ENCODE data around the gene LRCH4.

LRCH4 gene, protein sequence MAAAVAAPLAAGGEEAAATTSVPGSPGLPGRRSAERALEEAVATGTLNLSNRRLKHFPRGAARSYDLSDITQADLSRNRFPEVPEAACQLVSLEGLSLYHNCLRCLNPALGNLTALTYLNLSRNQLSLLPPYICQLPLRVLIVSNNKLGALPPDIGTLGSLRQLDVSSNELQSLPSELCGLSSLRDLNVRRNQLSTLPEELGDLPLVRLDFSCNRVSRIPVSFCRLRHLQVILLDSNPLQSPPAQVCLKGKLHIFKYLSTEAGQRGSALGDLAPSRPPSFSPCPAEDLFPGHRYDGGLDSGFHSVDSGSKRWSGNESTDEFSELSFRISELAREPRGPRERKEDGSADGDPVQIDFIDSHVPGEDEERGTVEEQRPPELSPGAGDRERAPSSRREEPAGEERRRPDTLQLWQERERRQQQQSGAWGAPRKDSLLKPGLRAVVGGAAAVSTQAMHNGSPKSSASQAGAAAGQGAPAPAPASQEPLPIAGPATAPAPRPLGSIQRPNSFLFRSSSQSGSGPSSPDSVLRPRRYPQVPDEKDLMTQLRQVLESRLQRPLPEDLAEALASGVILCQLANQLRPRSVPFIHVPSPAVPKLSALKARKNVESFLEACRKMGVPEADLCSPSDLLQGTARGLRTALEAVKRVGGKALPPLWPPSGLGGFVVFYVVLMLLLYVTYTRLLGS

DNA sequence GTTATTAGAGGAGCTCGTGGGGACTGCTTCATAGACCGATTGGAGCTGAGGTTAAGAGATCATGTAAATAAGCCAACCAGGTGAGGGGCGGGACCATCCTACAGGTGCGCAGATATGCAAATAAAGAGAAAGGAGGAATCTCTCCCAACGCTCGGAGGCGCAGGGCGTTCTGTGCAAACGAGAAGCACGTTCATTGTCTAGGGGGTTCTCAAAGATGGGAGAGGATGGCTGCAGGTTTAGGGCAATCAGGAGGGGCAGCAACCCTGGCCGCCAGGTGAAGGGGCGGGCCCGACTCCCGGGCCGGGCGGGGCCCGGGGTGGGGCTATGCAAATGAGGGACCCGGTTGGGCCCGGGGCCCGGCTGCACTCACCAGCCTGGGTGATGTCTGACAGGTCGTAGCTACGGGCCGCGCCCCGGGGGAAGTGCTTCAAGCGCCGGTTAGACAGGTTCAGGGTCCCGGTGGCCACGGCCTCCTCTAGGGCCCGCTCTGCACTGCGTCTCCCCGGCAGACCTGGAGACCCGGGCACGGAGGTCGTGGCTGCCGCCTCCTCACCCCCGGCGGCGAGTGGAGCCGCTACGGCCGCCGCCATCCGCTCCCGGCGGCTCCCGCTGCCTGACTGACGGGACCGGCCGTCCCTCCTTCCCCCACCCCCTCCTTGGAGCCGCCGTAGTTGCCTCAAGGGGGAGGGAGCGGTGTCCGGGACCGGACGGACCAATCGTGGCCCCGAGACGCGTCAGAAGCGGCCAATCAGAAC is at the start of gene LRCH4:
LRCH4 (minus strand) TSS at position 619 of the 755 bp plus-strand sequence; CDS start at position 590, 29 bp downstream.
- DNase-seq = peak; percentile 14

DNA sequence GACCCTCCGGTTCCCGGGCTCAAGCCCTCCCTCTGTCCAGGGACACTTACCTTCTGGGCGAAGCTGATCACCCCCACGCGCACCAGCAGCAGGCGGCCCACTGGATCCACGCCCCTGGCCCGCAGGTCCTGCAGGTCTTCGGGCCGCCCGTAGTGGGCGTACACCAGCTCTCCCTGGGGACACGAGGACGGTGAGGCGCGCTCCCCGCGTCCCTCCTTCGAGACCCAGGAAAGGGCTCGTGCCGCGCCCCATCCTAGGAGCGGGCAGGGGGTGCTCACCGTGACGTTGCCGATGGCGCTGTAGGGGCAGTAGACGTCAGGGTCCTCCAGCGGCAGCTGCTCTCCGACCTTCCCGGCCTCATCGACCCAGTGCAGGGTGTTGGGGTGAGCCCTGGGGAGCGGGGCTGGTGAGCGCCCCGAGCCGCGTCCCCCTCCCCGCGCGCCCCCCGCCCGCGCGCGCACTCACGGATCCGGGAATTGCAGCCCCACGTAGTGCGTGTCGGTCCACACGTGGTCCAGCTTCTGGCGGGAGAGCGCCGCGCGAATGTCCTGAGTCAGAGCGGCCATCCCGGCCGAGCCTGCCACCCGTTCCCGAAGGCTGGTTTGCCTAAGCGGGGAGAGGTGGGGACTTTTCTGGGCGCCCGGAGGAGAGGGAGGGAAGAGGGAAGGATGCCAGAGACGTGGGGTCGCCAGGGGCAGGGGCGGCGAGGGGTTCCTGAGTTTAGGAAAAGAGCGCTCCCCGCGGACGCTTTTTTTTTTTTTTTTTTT is 47.2 kb upstream of the LRCH4 start:
- peak; percentile 39 for DNase-seq

DNA sequence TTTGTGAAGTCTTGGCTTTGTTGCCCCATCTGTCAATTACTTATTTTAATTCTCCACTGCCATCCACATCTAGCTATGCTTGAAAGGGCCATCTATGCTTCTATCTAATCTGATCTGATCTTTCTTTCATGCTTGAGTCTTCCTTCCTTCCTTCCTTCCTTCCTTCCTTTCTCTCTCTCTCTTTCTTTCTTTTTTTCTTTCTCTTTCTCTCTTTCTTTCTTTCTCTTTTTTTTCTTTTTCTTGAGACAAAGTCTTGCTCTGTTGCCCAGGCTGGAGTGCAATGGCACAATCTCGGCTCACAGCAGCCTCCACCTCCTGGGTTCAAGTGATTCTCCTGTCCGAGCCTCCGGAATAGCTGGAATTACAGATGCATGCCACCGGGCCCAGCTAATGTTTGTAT is 44.1 kb upstream of the LRCH4 start:
- no peak for DNase-seq

DNA sequence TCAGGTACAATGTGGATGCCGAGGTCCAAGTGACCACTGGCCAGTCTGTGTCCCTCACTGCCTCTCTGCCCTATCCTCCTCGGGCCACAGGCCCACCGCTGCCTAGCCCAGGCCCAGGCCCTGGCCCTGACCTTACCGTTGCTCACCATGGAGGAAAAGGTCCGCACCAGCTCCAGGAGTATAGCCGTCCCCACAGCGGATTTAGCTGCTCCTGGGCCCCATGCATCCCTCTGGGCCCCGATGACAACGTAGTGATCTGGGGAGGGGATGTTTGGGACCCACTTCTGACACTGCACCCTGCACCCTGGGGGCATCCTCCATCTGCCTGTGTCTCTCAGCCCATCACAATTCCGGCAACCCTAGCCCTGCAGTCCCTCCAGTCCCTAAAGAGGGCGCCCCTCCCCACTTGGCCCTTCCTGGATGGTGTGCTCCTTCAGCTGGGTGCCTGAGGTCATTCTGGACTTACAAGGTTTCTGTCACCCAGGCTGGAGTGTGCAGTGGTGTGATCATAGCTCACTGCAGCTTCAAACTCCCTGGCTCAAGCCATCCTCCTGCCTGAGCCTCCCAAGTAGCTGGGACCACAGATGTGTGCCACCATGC is 43.3 kb upstream of the LRCH4 start:
- DNase-seq = no peak

DNA sequence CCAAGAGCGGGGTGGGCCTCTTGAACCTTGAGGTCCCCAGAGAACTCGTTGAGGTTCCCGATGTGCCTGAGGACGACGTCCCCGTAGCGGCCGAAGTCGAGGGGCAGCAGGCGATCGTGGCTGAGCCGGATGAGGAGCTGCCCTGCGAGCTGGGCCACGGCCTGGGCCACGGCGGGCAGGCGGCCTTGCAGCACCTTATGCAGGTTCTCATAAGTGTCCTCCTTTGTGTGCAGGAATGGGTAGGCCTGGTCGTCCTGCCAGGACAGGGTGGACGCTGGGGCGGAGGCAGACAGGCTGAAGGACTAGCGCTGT is 41.3 kb upstream of the LRCH4 start:
- no peak for DNase-seq

DNA sequence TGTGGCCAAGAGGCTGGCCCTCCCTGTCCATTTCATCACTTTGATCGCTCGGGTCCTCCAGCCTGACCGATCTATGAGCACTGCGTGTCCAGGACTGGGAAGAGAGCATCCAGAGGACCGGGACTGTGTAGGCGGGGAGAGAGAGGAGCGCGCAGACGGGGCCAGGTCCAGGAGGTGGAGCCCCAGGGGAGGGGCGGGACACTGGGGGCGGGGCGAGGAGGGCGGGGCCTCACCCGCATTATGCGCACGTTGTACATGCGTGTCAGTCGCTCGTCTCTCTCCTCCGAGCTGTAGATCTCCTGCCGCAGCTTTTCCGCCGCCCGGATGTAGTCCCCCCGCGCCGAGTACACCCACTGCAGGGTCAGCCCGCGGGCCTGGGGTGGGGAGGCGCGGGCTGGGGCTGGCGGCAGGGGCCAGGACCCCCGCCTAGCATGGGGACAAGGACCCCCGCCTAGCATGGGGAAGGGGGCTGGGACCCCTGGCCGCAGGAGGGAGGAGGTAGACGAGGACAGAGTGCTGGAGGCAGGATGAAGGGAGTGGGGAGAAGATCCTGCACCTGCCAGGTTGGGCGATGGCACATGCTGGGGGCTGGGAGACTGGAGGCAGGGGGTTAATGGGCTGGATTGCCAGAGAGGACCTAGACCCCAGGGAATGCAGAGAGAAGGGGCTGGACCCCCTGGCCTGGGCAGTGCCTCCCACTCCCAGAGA is 40.8 kb upstream of the LRCH4 start:
- peak; percentile 75 for DNase-seq

DNA sequence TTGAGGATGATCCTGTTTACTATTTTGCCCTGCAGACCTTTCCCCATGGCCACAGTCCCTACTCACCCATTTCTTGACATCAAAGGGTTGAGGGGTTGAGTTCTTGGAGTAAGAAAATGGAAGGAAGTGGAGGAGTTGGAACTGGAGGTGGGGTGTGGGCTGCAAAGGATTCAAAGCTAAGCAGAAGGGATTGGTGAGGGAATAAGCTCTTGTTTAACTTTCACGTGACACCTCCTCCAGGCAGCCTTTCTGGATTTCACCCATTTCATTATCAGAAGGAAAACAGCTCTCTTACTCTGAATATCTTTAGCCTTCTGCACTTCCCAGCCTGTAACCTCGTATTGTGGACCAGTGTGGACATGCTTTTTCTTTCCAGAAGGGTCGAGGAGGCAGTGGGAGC is 40.1 kb upstream of the LRCH4 start:
- DNase-seq = no peak

DNA sequence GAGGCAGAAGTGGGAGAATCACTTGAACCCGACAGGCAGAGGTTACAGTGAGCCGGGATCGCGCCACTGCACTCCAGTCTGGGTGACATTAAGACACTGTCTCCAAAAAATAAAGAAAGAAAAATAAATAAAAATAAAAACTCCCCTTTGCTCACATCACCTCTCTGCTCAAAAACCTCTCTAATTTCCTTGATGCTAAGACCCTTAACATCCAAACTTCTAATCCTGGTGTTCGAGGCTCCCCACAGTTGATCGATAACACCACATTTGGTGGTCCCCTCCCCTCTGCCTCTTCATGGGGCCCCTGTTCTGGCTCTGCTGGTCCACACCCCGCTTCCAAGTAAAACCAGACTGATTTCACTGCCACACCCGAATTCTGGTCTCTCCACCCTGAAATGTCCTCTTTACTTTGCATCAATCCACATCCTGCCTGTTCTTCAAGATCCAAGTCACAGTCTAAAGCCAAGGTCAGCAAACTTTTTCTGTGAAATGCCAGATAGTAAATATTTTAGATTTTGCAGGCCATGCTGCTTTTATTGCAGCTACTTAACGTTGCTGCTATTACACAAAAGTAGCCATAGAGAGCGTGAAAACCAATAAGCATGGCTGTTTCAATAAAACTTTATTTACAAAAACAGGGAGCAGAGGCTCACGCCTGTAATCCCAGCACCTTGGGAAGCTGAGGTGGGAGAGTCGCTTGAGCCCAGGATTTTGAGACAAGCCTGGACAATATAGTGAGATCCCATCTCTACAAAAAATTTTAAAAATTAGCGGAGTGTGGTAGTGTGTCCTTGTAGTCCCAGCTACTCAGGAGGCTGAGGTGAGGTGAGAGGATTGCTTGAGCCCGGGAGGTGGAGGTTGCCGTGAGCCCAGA is 38.3 kb upstream of the LRCH4 start:
- no peak for DNase-seq

DNA sequence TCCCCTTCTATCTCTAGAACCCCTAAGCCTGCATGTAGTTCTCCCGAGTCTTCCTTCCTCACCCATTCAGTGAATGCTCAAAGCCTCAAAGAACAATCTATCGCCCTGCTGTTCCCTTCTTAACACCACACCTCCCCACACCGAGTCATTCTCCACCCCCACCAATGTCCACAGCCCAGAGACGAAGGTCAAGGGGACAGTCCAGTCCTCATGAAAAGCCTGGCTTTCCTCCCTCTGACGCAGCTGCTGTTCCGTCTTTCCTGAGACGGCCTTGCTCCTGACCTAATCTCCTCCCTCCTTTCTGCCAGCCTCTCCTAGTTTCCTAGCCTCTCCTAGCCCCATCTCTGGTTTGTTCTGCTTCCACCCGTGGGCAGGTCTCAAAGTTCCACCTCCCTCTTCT is 35.6 kb upstream of the LRCH4 start:
- DNase-seq = no peak

DNA sequence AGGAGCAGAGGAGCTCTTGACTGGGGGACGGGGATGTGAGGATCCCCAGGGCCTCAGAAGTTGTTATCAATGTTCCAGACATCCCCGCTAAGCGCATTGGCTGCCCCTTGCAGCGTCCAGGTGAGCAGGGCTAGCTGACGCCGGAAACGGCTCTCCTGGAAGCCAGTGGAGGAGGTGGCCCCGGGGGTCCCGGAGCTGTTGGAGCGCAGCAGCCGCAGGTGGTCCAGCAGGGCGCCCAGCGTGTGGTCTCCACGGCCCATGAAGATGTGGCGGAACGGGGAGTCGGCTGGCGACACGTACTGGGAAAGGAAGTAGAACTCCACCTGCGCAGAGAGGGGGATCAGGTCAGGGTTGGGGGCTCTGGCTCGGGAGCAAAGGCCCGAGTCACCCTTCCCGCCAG is 34.9 kb upstream of the LRCH4 start:
- DNase-seq = no peak

DNA sequence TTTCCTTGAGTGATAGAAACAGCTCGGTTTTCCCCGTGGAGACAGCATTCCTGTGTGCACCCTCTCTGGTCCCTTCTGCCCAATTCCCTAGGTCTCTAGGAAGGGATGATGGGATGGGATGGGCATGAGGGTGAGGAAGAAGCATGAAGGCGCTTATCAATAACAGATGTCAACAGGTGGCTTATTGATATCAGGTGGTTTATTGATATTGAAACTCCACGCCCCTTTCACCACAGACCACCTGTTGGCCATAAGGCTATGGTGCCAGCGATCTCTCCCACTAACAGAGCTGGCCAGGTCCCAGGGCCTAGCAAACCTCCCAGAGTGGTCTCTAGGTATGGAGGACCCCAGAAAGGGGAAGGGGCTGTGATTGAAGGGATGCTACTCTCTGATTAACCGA is 34.3 kb upstream of the LRCH4 start:
- DNase-seq = no peak

DNA sequence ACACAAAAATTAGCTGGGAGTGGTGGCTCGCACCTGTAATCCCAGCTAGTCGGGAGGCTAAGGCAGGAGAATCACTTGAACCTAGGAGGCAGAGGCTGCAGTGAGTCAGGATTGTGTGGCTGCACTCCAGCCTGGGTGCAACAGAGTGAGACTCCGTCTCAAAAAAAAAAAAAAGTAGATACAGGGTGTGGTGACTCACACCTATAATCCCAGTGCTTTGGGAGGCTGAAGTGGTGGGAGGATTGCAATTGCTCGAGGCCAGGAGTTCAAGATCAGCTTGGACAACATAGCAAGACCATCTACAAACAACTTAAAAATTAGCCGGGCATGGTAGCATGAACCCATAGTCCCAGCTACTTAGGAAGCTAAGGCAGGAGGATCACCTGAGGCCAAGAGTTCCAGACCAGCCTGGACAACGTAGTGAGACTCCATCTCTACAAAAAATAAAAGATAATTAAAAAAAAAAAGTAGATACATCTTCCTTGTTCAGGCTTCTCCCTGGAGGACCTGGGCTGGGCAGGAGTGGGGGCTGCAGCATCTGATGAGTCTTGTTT is 28.5 kb upstream of the LRCH4 start:
- no peak for DNase-seq

DNA sequence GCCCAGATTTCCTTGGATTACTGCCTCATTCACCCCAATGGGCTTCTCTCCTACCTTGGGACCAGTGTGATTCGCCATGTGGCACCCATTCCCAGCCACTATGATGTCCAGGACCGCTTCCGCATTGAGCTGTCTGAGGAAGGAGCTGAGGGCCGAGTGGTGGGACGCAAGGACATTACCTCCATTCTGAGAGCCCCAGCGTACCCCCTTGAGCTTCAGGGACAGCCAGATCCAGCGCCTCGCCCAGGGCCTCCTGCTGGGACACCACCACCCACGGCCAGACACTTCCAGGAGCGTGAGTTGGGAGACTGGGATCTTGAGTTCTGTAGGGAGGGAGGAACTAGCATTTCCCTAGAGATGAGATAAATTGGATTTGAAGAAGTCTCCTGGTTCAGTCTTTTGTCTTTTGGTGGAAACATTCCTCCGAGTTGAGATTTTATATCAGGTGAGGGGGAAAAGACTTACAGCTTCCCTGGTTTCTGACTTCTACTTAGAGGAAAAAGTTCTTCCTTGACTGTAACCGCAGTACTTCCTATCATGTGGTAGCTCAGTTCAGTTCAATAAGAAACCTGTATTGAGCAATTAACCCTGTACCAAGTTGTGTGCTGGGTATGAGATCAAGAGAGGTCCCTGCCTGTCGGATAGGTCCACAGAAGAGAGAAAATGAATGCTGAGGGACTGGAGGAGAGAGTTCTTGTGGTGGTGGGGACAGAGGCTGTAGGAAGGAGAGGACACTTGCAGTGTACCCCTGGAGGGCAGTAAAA is 27.7 kb upstream of the LRCH4 start:
- no peak for DNase-seq

DNA sequence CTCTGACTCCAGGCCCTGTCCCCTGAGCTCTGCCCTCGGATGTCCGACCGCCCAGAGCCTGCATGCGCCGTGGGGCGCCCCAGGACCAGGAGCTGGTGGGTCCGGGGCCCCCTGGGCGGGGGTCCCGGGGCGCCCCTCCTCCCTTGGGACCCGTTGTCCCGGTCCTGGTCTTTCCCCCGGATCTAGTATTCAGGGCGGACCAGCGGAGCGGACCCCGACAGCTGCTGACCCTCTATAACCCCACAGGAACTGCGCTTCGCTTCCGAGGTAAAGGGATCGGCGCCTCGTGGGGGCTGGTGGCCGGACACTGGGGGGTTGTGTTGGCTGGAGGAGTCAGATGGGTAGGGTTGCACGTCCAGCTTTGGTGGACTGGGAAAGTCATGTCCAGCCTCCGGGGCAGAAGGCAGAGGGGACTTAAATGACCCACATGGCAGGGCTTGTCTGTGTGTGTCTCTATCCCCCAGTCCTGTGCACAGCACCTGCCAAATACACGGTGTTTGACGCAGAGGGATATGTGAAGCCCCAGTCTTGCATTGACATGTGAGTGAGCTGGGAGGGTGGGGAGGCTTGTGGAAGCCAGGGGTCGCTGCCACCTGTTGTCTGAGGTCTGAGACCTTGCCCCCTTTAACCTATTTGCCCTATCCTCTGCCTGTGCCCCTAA is 26.9 kb upstream of the LRCH4 start:
- DNase-seq = no peak

DNA sequence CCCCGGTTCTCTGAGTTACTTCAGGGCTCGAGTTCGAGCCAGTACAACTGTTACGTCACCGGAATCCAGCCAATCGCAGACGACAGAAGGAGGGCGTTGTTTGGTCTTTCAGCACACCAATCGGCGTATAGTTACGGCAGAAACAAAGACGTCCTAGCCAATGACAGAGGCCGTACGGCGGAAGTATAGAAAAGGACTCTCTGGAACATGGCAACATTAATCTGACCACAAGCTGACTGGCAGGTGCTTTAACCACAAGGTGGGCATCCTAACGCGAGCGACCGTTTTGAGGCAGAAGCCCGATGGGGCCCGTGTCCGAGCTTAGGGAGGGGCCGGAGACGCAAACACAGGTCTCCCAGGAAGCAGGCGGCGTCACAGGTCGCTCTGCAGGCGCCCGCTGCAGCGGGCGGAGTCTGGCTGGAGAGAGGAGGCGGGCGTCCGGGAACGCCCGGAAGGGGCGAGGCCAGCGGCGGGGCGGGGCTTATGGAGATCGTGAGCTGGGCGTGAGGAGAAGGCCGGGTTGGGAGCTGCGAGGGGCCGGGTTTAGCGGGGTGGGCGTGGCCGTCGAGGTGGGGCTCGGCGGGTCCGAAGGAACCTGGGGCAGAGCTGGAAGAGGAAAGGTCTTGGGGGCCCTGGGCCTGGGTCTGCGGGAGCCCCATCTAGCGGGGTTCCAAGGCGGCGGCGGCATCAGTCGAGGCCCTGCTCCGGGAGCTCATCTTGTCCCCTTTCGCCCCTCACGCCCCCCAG is 26.2 kb upstream of the LRCH4 start, which contains the start of gene MOSPD3:
MOSPD3 (plus strand) TSS at position 558 of the 747 bp plus-strand sequence. CDS start 252 bp downstream, outside the sequence.
- DNase-seq = peak; percentile 99

DNA sequence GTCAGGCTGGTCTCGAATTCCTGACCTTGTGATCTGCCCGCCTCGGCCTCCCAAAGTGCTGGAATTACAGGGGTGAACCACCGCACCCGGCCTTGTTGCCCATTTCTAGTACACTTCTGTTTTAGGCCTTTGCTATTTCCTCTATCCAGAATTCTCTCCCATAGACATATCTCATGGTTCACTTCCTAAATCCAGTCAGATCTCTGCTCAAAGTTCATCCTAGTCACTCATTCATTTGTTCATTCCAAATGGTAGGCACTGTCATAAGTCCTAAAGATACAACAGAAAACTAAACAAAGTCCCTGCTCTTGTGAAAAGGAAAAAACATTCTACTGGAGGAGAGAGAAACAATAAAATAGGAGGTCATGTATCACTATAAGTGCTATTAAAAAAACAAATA is 24.0 kb upstream of the LRCH4 start:
- DNase-seq = no peak

DNA sequence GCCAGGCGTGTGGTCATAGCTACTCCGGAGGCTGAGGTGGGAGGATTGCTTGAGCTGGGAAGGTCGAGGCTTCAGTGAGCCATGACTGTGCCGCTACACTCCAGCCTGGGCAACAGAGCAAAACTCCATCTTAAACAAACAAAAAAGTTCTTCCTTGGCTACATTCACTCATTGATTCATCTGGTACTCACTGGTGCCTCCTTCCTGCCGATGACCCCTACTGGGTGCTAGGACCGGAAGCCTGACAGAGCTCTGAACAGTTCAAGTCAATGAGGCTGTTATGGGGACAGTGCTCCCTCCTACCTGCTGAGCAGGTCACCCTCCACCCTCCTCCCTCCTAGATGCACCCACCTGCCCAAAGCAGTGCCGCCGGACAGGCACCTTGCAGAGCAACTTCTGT is 21.2 kb upstream of the LRCH4 start:
- no peak for DNase-seq

DNA sequence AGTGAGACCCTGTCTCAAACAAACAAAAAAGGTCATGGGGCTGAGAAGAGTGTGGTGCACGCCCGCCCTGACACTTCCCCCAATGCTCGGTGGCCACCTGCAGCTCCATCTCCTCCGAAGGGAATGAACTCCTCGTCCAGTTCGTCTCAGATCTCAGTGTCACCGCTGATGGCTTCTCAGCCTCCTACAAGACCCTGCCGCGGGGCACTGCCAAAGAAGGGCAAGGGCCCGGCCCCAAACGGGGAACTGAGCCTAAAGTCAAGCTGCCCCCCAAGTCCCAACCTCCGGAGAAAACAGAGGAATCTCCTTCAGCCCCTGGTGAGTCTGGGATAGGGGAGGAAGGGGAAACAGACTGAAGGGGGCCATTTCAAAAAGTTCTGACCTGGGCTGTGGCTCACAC is 20.4 kb upstream of the LRCH4 start:
- DNase-seq = no peak

Measured in DMS153 (cell line).